ENCODE results near the gene LHX5. TPM values are rescaled to one million over a fixed set of nuclear protein-coding genes. Genes with fewer than 3 reads are reported as not detected.

The LHX5 gene
- polyA plus RNA-seq, result not detected

DNA sequence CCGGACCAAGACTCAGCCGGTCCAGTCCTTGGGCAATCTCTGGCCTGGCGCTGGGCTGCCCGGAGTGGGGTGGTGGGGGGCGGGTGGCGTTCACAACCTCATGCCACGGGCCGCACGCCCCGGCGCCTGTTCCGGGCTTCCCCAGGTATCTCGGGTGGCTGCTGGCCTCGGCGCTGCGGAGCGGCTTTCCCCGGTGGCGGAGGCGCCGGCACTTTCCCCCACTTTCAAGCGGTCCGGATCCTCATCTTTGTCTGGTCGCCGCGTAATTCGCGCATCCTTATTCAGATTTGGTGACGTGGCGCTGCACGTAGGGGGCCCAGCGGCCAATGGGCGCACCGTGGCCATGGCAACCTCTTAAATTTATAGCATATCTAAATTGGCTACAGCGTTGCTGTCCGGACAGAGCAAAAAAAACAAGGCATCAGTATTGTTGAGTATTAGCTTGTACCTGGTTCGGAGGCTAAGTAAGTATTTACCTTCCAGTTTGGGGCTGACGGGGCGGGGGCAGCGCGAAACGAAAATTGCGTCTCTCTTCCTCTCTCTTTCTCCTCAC is at the start of gene LHX5:
TSS of gene LHX5 (minus strand) at position 253 of the 553 bp plus-strand sequence. CDS start 373 bp downstream, outside the sequence.
- peaks cover 0 to 2% of the 10 kb centered on the region in 2 donors for H3K9me3 ChIP-seq (ENCODE audit: control insufficient read depth in 2 of 2, insufficient read depth in 1 of 2, low read depth in 1 of 2, low read length in 1 of 2)
- peaks cover 0 to 9% of the 10 kb centered on the region in 2 donors for H3K4me1 ChIP-seq (ENCODE audit: control insufficient read depth in 2 of 2, insufficient read depth in 2 of 2, low read length in 1 of 2)
- H3K27ac ChIP-seq (ENCODE audit: low read depth in 2 of 2, low read length in 1 of 2), result no peak within 1 kb of the TSS
- no peak within 1 kb of the TSS for H3K4me3 ChIP-seq (ENCODE audit: low read depth in 1 of 2, low read length in 2 of 2)
- H3K36me3 ChIP-seq (ENCODE audit: control insufficient read depth in 2 of 2, insufficient read depth in 2 of 2, low read length in 1 of 2), result no peaks in the 10 kb centered on the region
- H3K27me3 ChIP-seq (ENCODE audit: control insufficient read depth in 1 of 2, insufficient read depth in 2 of 2, low read length in 2 of 2), result peaks cover 15 to 38% of the 10 kb centered on the region in 2 donors
- WGBS, 2 donors, result 4 to 5% methylated on average over 42 to 43 of the region's 43 CpGs

DNA sequence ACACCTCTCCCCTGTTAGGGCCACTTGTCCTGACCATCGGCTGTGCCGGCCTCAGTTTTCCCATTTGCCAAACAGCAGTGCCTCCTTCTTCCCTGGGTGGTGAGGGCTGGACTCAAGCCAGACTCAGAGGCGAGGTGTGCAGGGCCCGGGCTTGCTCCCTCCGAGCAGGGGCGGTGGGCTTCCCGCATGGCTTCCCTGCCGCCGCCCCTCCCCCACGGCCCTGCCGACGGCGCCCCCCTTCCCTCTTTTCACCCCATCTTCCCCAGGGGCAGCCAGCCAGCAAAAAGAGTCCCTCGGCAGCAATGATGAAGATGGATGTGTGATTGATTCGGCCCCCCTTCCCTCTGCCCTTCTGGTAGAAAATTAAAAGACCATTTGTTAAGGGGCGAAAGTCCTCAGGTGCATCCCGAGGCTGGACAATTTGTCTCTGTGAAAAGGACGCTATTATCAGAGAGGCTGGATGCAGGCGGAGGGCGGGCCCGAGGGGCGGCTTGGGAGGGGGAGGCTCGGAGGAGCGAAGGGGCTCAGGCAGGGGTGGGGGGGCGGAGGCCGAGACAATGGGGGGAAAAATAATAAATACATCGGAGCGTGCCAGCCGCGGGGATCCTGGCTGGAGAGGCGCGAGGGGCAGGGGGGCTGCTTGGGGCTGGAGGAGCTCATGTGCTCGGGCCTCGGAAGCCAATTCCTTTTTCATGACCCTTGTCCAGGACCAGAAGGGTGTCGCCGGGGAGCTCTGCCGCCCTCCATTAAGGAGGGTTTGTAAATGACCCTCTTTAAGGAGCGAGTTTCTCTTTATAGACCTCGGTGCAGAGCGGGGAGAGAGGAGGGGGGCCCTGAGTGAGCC is 48.0 kb upstream of the LHX5 start:
- peaks cover 0 to 5% of the 10 kb centered on the region in 2 donors for H3K9me3 ChIP-seq (ENCODE audit: control insufficient read depth in 2 of 2, insufficient read depth in 1 of 2, low read depth in 1 of 2, low read length in 1 of 2)
- H3K27ac ChIP-seq (ENCODE audit: low read depth in 2 of 2, low read length in 1 of 2), result no peak overlapping the region
- H3K36me3 ChIP-seq (ENCODE audit: control insufficient read depth in 2 of 2, insufficient read depth in 2 of 2, low read length in 1 of 2), result no peaks in the 10 kb centered on the region
- H3K4me3 ChIP-seq (ENCODE audit: low read depth in 1 of 2, low read length in 2 of 2), result no peak overlapping the region
- no peaks in the 10 kb centered on the region for H3K4me1 ChIP-seq (ENCODE audit: control insufficient read depth in 2 of 2, insufficient read depth in 2 of 2, low read length in 1 of 2)
- 5 to 10% methylated on average over 37 to 40 of the region's 40 CpGs for WGBS, 2 donors
- peaks cover 0 to 20% of the 10 kb centered on the region in 2 donors for H3K27me3 ChIP-seq (ENCODE audit: control insufficient read depth in 1 of 2, insufficient read depth in 2 of 2, low read length in 2 of 2)

DNA sequence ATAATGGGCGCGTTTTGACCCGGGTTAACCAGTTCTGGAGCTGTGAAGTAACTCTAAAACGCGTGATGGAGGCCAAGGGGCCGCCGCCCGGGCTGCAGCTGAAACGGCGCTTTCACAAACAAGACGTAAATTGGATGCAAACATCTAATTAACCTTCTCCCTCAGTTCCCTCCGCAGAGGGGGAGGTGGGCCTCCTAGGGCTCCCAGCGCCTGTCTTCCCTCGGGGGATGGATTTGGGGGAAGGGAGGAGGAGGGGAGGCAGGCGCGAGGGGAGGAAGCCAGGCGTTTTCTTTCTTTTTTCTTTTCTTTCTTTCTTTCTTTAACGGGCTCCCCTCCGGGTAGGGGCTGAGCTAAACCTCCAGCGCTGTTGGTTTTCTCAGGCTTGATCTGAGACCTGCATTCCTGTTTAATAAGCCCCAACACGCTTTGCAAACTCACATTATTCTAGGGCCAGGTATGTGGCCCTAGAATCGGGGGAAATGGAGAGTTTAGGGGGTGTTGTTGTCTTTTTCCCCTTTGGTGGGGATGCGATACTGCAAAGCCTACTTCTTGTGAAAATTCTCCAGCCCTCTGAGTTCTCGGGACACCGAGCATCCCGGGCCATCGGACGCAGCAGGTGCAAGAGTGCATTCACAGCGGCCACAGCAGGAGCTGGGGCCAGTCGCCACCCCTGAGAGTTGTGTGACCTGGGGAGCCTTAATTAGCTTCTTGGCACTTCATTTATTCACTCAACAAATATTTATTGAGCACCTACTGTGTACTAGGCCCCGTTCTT is 43.6 kb upstream of the LHX5 start:
- WGBS, 2 donors, result 3 to 5% methylated on average over 31 of the region's 31 CpGs
- Histone ChIP-seq H3K27me3 (ENCODE audit: control insufficient read depth in 1 of 2, insufficient read depth in 2 of 2, low read length in 2 of 2) (peaks cover 0 to 12% of the 10 kb centered on the region in 2 donors), H3K4me1 (ENCODE audit: control insufficient read depth in 2 of 2, insufficient read depth in 2 of 2, low read length in 1 of 2) (no peaks in the 10 kb centered on the region), H3K9me3 (ENCODE audit: control insufficient read depth in 2 of 2, insufficient read depth in 1 of 2, low read depth in 1 of 2, low read length in 1 of 2) (peaks cover 0 to 7% of the 10 kb centered on the region in 2 donors), H3K27ac (ENCODE audit: low read depth in 2 of 2, low read length in 1 of 2) (no peak overlapping the region), H3K36me3 (ENCODE audit: control insufficient read depth in 2 of 2, insufficient read depth in 2 of 2, low read length in 1 of 2) (no peaks in the 10 kb centered on the region), H3K4me3 (ENCODE audit: low read depth in 1 of 2, low read length in 2 of 2) (no peak overlapping the region)

DNA sequence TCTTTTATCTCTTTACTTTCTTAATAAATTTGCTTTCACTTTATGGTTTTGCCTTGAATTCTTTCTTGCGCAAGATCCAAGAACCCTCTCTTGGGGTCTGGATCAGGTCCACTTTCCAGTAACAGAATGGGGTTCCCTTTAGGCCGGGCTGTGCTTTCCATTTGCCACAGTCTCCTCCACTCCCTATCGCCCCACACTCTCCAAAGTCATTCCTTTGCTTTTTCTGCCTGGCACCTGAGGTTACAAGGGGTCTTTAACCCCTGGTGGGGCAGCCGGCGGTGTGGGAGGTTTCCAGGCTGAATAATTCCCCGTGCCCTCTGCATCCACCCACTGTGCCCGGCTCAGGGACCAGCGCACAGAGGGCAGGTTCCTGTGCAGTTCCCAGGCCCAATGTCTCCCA is 42.9 kb upstream of the LHX5 start:
- H3K9me3 ChIP-seq (ENCODE audit: control insufficient read depth in 2 of 2, insufficient read depth in 1 of 2, low read depth in 1 of 2, low read length in 1 of 2), result peaks cover 0 to 9% of the 10 kb centered on the region in 2 donors
- 39 to 46% methylated on average over 8 of the region's 8 CpGs for WGBS, 2 donors
- no peaks in the 10 kb centered on the region for H3K36me3 ChIP-seq (ENCODE audit: control insufficient read depth in 2 of 2, insufficient read depth in 2 of 2, low read length in 1 of 2)
- no peaks in the 10 kb centered on the region for H3K4me1 ChIP-seq (ENCODE audit: control insufficient read depth in 2 of 2, insufficient read depth in 2 of 2, low read length in 1 of 2)
- no peak overlapping the region for H3K4me3 ChIP-seq (ENCODE audit: low read depth in 1 of 2, low read length in 2 of 2)
- H3K27ac ChIP-seq (ENCODE audit: low read depth in 2 of 2, low read length in 1 of 2), result no peak overlapping the region
- H3K27me3 ChIP-seq (ENCODE audit: control insufficient read depth in 1 of 2, insufficient read depth in 2 of 2, low read length in 2 of 2), result peaks cover 0 to 10% of the 10 kb centered on the region in 2 donors

DNA sequence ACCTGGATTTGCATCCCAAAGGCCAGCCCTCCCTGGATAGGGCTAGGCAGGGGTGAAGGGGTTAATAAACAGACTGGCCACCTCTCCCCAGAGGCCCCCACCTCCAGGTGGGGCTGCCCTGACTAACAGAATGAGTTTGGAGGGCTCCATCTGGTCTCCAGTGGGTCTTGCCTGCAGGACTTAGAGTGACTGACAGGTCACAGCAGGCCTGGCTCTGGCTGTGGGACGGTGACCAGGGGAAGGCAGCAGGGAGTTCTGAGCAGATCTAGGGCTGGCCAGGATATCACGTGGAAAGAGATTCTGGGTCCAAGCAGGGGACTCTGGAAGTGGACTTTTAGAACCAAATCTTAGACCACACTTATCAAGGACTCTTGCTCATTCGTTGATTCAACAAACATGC is 40.9 kb upstream of the LHX5 start:
- peaks cover 0 to 7% of the 10 kb centered on the region in 2 donors for H3K9me3 ChIP-seq (ENCODE audit: control insufficient read depth in 2 of 2, insufficient read depth in 1 of 2, low read depth in 1 of 2, low read length in 1 of 2)
- no peak overlapping the region for H3K4me3 ChIP-seq (ENCODE audit: low read depth in 1 of 2, low read length in 2 of 2)
- no peak overlapping the region for H3K27ac ChIP-seq (ENCODE audit: low read depth in 2 of 2, low read length in 1 of 2)
- no peaks in the 10 kb centered on the region for H3K36me3 ChIP-seq (ENCODE audit: control insufficient read depth in 2 of 2, insufficient read depth in 2 of 2, low read length in 1 of 2)
- peaks cover 0 to 4% of the 10 kb centered on the region in 2 donors for H3K27me3 ChIP-seq (ENCODE audit: control insufficient read depth in 1 of 2, insufficient read depth in 2 of 2, low read length in 2 of 2)
- 13 to 19% methylated on average over 3 of the region's 3 CpGs for WGBS, 2 donors
- no peaks in the 10 kb centered on the region for H3K4me1 ChIP-seq (ENCODE audit: control insufficient read depth in 2 of 2, insufficient read depth in 2 of 2, low read length in 1 of 2)

DNA sequence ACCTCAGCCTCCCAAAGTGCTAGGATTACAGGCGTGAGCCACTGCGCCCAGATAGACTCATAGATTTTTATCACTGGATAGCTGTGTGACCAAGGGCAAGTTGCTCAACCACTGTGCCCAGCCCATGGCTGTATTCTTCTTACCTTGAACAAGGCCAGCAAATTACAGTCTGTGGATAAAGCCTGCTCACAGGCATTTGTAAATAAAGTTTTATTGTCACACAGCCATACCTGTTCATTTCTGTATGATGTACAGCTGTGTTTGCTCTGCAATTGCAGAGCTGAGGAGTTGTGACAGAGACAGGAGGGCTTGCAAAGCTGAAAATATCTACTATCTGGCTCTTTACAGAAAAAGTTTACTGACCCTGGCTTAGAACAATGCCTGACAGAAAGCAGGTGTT is 35.2 kb upstream of the LHX5 start:
- peaks cover 2 to 5% of the 10 kb centered on the region in 2 donors for H3K9me3 ChIP-seq (ENCODE audit: control insufficient read depth in 2 of 2, insufficient read depth in 1 of 2, low read depth in 1 of 2, low read length in 1 of 2)
- H3K4me3 ChIP-seq (ENCODE audit: low read depth in 1 of 2, low read length in 2 of 2), result no peak overlapping the region
- no peaks in the 10 kb centered on the region for H3K36me3 ChIP-seq (ENCODE audit: control insufficient read depth in 2 of 2, insufficient read depth in 2 of 2, low read length in 1 of 2)
- WGBS, 2 donors, result 66 to 71% methylated on average over 2 of the region's 2 CpGs
- no peaks in the 10 kb centered on the region for H3K27me3 ChIP-seq (ENCODE audit: control insufficient read depth in 1 of 2, insufficient read depth in 2 of 2, low read length in 2 of 2)
- no peaks in the 10 kb centered on the region for H3K4me1 ChIP-seq (ENCODE audit: control insufficient read depth in 2 of 2, insufficient read depth in 2 of 2, low read length in 1 of 2)
- no peak overlapping the region for H3K27ac ChIP-seq (ENCODE audit: low read depth in 2 of 2, low read length in 1 of 2)

DNA sequence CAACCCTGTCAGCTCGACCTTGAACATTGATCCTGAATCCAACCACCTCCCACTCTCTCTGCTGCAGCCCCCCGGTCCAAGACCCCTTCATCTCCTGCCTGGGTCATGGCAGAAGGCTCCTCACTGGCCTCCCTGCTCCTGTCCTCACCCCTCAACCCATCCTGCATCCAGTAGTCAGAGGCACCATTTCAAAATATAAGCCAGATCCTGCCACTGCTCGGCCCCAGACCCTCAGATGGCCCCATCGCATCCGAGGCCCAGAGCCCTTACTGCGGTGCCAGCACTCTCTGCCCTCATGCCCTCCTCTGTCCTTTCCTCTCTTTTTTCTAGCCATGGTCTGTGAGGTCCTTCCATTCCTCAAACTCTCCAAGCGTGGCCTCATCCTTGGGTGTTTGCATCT is 34.3 kb upstream of the LHX5 start:
- H3K27me3 ChIP-seq (ENCODE audit: control insufficient read depth in 1 of 2, insufficient read depth in 2 of 2, low read length in 2 of 2), result no peaks in the 10 kb centered on the region
- 49 to 57% methylated on average over 7 of the region's 7 CpGs for WGBS, 2 donors
- H3K4me3 ChIP-seq (ENCODE audit: low read depth in 1 of 2, low read length in 2 of 2), result no peak overlapping the region
- no peak overlapping the region for H3K27ac ChIP-seq (ENCODE audit: low read depth in 2 of 2, low read length in 1 of 2)
- H3K4me1 ChIP-seq (ENCODE audit: control insufficient read depth in 2 of 2, insufficient read depth in 2 of 2, low read length in 1 of 2), result no peaks in the 10 kb centered on the region
- H3K9me3 ChIP-seq (ENCODE audit: control insufficient read depth in 2 of 2, insufficient read depth in 1 of 2, low read depth in 1 of 2, low read length in 1 of 2), result peaks cover 2 to 5% of the 10 kb centered on the region in 2 donors
- no peaks in the 10 kb centered on the region for H3K36me3 ChIP-seq (ENCODE audit: control insufficient read depth in 2 of 2, insufficient read depth in 2 of 2, low read length in 1 of 2)

DNA sequence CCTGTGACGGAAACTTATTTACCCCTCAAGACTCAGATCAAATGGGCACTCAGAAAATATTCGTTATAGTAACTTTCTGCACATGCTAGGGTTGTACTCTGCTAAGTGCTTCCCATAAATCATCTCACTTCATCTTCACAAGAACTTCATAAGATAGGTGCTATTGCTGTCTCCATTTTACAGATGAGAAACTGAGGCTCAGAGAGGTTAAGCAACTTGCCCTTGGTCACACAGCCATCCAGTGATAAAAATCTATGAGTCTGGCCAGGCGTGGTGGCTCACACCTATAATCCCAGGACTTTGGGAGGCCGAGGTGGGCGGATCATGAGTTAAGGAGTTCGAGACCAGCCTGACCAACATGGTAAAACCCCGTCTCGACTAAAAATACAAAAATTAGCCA is 33.2 kb upstream of the LHX5 start:
- Histone ChIP-seq H3K27me3 (ENCODE audit: control insufficient read depth in 1 of 2, insufficient read depth in 2 of 2, low read length in 2 of 2) (peaks cover 3 to 4% of the 10 kb centered on the region in 2 donors), H3K27ac (ENCODE audit: low read depth in 2 of 2, low read length in 1 of 2) (no peak overlapping the region), H3K36me3 (ENCODE audit: control insufficient read depth in 2 of 2, insufficient read depth in 2 of 2, low read length in 1 of 2) (no peaks in the 10 kb centered on the region), H3K4me1 (ENCODE audit: control insufficient read depth in 2 of 2, insufficient read depth in 2 of 2, low read length in 1 of 2) (no peaks in the 10 kb centered on the region), H3K4me3 (ENCODE audit: low read depth in 1 of 2, low read length in 2 of 2) (no peak overlapping the region), H3K9me3 (ENCODE audit: control insufficient read depth in 2 of 2, insufficient read depth in 1 of 2, low read depth in 1 of 2, low read length in 1 of 2) (peaks cover 2 to 3% of the 10 kb centered on the region in 2 donors)
- WGBS, 2 donors, result 82 to 85% methylated on average over 8 of the region's 8 CpGs

DNA sequence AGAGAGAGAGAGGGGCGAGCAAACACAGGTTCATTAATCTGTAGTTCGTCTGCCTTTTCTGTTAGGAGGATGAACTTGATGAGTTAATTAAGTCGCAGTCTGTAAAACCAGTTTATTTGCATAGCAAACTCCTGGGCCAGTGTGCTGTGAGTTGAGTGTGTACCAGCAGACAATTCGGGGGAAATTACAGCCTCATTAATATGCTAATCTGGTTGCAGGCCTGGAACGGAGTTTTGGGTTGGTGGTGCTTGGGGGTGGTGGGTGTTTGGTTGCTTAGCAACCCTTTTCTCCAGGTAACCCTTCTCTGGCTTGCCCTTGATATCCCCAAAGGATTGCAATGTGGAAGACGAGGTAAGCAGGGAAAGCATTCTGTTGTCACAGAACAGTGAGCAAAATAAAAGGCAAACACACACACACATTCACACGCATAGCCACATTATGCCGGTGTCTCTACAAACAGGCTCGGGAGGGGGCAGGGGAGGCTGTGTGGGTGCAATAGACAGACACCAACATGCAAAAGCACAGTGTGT is 29.2 kb upstream of the LHX5 start:
- H3K4me3 ChIP-seq (ENCODE audit: low read depth in 1 of 2, low read length in 2 of 2), result no peak overlapping the region
- no peaks in the 10 kb centered on the region for H3K36me3 ChIP-seq (ENCODE audit: control insufficient read depth in 2 of 2, insufficient read depth in 2 of 2, low read length in 1 of 2)
- H3K9me3 ChIP-seq (ENCODE audit: control insufficient read depth in 2 of 2, insufficient read depth in 1 of 2, low read depth in 1 of 2, low read length in 1 of 2), result peaks cover under 1 to 3% of the 10 kb centered on the region in 2 donors
- H3K27me3 ChIP-seq (ENCODE audit: control insufficient read depth in 1 of 2, insufficient read depth in 2 of 2, low read length in 2 of 2), result peaks cover 3 to 4% of the 10 kb centered on the region in 2 donors
- 13 to 22% methylated on average over 9 of the region's 9 CpGs for WGBS, 2 donors
- H3K27ac ChIP-seq (ENCODE audit: low read depth in 2 of 2, low read length in 1 of 2), result no peak overlapping the region
- H3K4me1 ChIP-seq (ENCODE audit: control insufficient read depth in 2 of 2, insufficient read depth in 2 of 2, low read length in 1 of 2), result no peaks in the 10 kb centered on the region
